Left renal pelvis (tissue), 4 donors: ENCODE measurements around the gene MAP3K20. TPM values are rescaled to one million over a fixed set of nuclear protein-coding genes. Genes with fewer than 3 reads are reported as not detected.
"Not testable (repeated sequence)": the region's sequence is repeated elsewhere in the genome, so short reads cannot be mapped to it uniquely, and the experiment has no call there.

Source experiments
- DNase-seq, 4 donors: peaks; one replicate each; pipeline ENCODE4 v3.0.0-alpha.2; 2013; ENCODE audit warnings: low read depth in 4 of 4, low spot score in 3 of 4
- polyA plus RNA-seq, 4 donors: library from polyadenylated mRNA; unstranded; fragments of 120-200 nt; gene quantifications; one replicate each; pipeline ENCODE4 v1.2.1, GENCODE V29; 2013; ENCODE audit not compliant: insufficient read length in 4 of 4

The MAP3K20 gene
- polyA plus RNA-seq, 4 donors: 25.2 to 45.3 (median 27.6) TPM

- DNase-seq: no peak
Measured at GRCh38 chr2:173151671-173152401, 76.2 kb downstream of the MAP3K20 start.

GRCh38 chr2:173153301-173153885 lies 77.7 kb downstream of the MAP3K20 start:
- no peak for DNase-seq

- no peak for DNase-seq
Measured at GRCh38 chr2:173157676-173158293, 82.1 kb downstream of the MAP3K20 start.

- no peak for DNase-seq
Measured at GRCh38 chr2:173159791-173160463, 84.3 kb downstream of the MAP3K20 start.

GRCh38 chr2:173160618-173161017 lies 85.0 kb downstream of the MAP3K20 start:
- DNase-seq: no peak

- no peak for DNase-seq
Measured at GRCh38 chr2:173161040-173161439, 85.4 kb downstream of the MAP3K20 start.

GRCh38 chr2:173161507-173161906 lies 85.9 kb downstream of the MAP3K20 start:
- no peak for DNase-seq

- not testable (repeated sequence) for DNase-seq
Measured at GRCh38 chr2:173163357-173163756, 87.7 kb downstream of the MAP3K20 start.

GRCh38 chr2:173164396-173164795 lies 88.8 kb downstream of the MAP3K20 start:
- DNase-seq: no peak

- no peak for DNase-seq
Measured at GRCh38 chr2:173165443-173166238, 90.0 kb downstream of the MAP3K20 start.

- DNase-seq: no peak
Measured at GRCh38 chr2:173171321-173171720, 95.7 kb downstream of the MAP3K20 start.

GRCh38 chr2:173171924-173172643 lies 96.4 kb downstream of the MAP3K20 start:
- no peak for DNase-seq

- not testable (repeated sequence) for DNase-seq
Measured at GRCh38 chr2:173174339-173174738, 98.7 kb downstream of the MAP3K20 start.

GRCh38 chr2:173175222-173175621 lies 99.6 kb downstream of the MAP3K20 start:
- DNase-seq: no peak

GRCh38 chr2:173181982-173182381 lies 106.3 kb downstream of the MAP3K20 start:
- DNase-seq: no peak

GRCh38 chr2:173184031-173185004 lies 108.7 kb downstream of the MAP3K20 start:
- DNase-seq: no peak

- DNase-seq: no peak
Measured at GRCh38 chr2:173185437-173185836, 109.8 kb downstream of the MAP3K20 start.

- DNase-seq: no peak
Measured at GRCh38 chr2:173187941-173188788, 112.5 kb downstream of the MAP3K20 start.
